HG02938 (cell line): ENCODE data around the gene PI4KB.
"Not testable (repeated sequence)": the region's sequence is repeated elsewhere in the genome, so short reads cannot be mapped to it uniquely, and the experiment has no call there.

ENCODE experiments used
- ATAC-seq: cut with Tn5 transposase; IDR thresholded peaks from one replicate; pipeline ENCODE4 v1.9.1; 2021; ENCODE audit warnings: mild to moderate bottlenecking, moderate library complexity; ENCODE audit not compliant: unreplicated experiment

The PI4KB gene

GRCh38 chr1:151281969-151282882 is 45.0 kb downstream of the PI4KB start, which contains the start of gene ZNF687:
ZNF687 (plus strand) TSS chr1:151282299; CDS start chr1:151286292, 3,993 bp downstream.
- peak; percentile 89 for ATAC-seq

- peak; percentile 28 for ATAC-seq
These were observed 45.8 kb downstream of the PI4KB start for GRCh38 chr1:151281225-151281968.

GRCh38 chr1:151277249-151277648 is 50.0 kb downstream of the PI4KB start:
- no peak for ATAC-seq

GRCh38 chr1:151275341-151275740 is 51.9 kb downstream of the PI4KB start:
- not testable (repeated sequence) for ATAC-seq

GRCh38 chr1:151273924-151274466 is 53.2 kb downstream of the PI4KB start:
- no peak for ATAC-seq

GRCh38 chr1:151267760-151268159 is 59.5 kb downstream of the PI4KB start:
- no peak for ATAC-seq

- no peak for ATAC-seq
These were observed 60.4 kb downstream of the PI4KB start for GRCh38 chr1:151266821-151267220.

- ATAC-seq, result no peak
These were observed 60.9 kb downstream of the PI4KB start for GRCh38 chr1:151266315-151266714.

GRCh38 chr1:151265446-151266236 is 61.6 kb downstream of the PI4KB start:
- ATAC-seq, result no peak

GRCh38 chr1:151259351-151259750 is 67.9 kb downstream of the PI4KB start:
- no peak for ATAC-seq

GRCh38 chr1:151255381-151255780 is 71.8 kb downstream of the PI4KB start:
- ATAC-seq, result no peak

GRCh38 chr1:151254217-151255213 is 72.7 kb downstream of the PI4KB start, which contains the start of gene PSMD4:
PSMD4 (plus strand) TSS chr1:151254734; CDS start chr1:151254783, 49 bp downstream.
- peak; percentile 92 for ATAC-seq

GRCh38 chr1:151251656-151252470 is 75.4 kb downstream of the PI4KB start:
- ATAC-seq, result peak; percentile 42

- no peak for ATAC-seq
These were observed 80.4 kb downstream of the PI4KB start for GRCh38 chr1:151246786-151247185.

GRCh38 chr1:151243683-151244216 is 83.5 kb downstream of the PI4KB start:
- no peak for ATAC-seq

GRCh38 chr1:151242442-151242841 is 84.8 kb downstream of the PI4KB start:
- no peak for ATAC-seq
